ENCODE measurements around the gene NUDT22.
A peak's percentile ranks its signal among the peaks of the same experiment; 100 is the strongest.

The NUDT22 gene

GRCh38 chr11:64225608-64226506 is at the start of gene NUDT22, which contains the start of gene TRPT1:
TSS of gene NUDT22 (plus strand) at chr11:64226274. CDS start at chr11:64226653, 379 bp downstream.
TSS of gene TRPT1 (minus strand) at chr11:64226186. CDS start at chr11:64225860, 326 bp downstream.
- peak; percentile 95 for DNase-seq (ENCODE audit: low spot score)

- no peak for DNase-seq (ENCODE audit: low spot score)
Observed at GRCh38 chr11:64176751-64177150, 49.3 kb upstream of the NUDT22 start.

- DNase-seq (ENCODE audit: low spot score): no peak
Observed at GRCh38 chr11:64178203-64178602, 47.9 kb upstream of the NUDT22 start.

GRCh38 chr11:64178951-64179639 is 47.0 kb upstream of the NUDT22 start:
- DNase-seq (ENCODE audit: low spot score): no peak

GRCh38 chr11:64180891-64181290 is 45.2 kb upstream of the NUDT22 start:
- DNase-seq (ENCODE audit: low spot score): no peak

- DNase-seq (ENCODE audit: low spot score): peak; percentile 95
Observed at GRCh38 chr11:64181506-64182411, 44.3 kb upstream of the NUDT22 start.

GRCh38 chr11:64183890-64184289 is 42.2 kb upstream of the NUDT22 start:
- no peak for DNase-seq (ENCODE audit: low spot score)

GRCh38 chr11:64185175-64185692 is 40.8 kb upstream of the NUDT22 start:
- peak; percentile 84 for DNase-seq (ENCODE audit: low spot score)

GRCh38 chr11:64185693-64186491 is 40.2 kb upstream of the NUDT22 start, which contains the start of gene STIP1:
TSS of gene STIP1 (plus strand) at chr11:64186171. CDS start at chr11:64186262, 91 bp downstream.
- DNase-seq (ENCODE audit: low spot score): peak; percentile 100

- DNase-seq (ENCODE audit: low spot score): no peak
Observed at GRCh38 chr11:64186492-64187165, 39.4 kb upstream of the NUDT22 start.

GRCh38 chr11:64192434-64192833 is 33.6 kb upstream of the NUDT22 start:
- no peak for DNase-seq (ENCODE audit: low spot score)

GRCh38 chr11:64196626-64197025 is 29.4 kb upstream of the NUDT22 start:
- DNase-seq (ENCODE audit: low spot score): no peak

GRCh38 chr11:64198511-64198910 is 27.6 kb upstream of the NUDT22 start:
- DNase-seq (ENCODE audit: low spot score): no peak

- DNase-seq (ENCODE audit: low spot score): no peak
Observed at GRCh38 chr11:64201543-64201942, 24.5 kb upstream of the NUDT22 start.

GRCh38 chr11:64202992-64203391 is 23.1 kb upstream of the NUDT22 start:
- no peak for DNase-seq (ENCODE audit: low spot score)

- DNase-seq (ENCODE audit: low spot score): no peak
Observed at GRCh38 chr11:64203421-64204079, 22.5 kb upstream of the NUDT22 start.

GRCh38 chr11:64204080-64204440 is 22.0 kb upstream of the NUDT22 start:
- DNase-seq (ENCODE audit: low spot score): no peak

- DNase-seq (ENCODE audit: low spot score): peak; percentile 97
Observed at GRCh38 chr11:64204464-64204989, 21.5 kb upstream of the NUDT22 start.

- no peak for DNase-seq (ENCODE audit: low spot score)
Observed at GRCh38 chr11:64206457-64207255, 19.4 kb upstream of the NUDT22 start, which contains the start of gene FERMT3. TSS of gene FERMT3 (plus strand) at chr11:64206721. CDS start at chr11:64207365, 644 bp downstream.

Measured in hepatic stellate cell (primary cell).